Erythroblast (primary cell): ENCODE data around the gene MTA2.

Experiments used
- GATA1 ChIP-seq: IDR thresholded peaks from 2 replicates; pipeline ENCODE4 v1.6.1; 2011; ENCODE audit warnings: low read depth, mild to moderate bottlenecking, control low read depth, low read length, moderate library complexity
- POLR2A ChIP-seq: IDR thresholded peaks from 2 replicates; pipeline ENCODE4 v1.6.1; 2011; ENCODE audit warnings: mild to moderate bottlenecking, low read length

- TF ChIP-seq POLR2A = no peak
- TF ChIP-seq GATA1 = no peak
These were observed 28.6 kb downstream of the MTA2 start for GRCh38 chr11:62573006-62573591.
